ENCODE measurements around the gene RBM8A. TPM values are rescaled to one million over a fixed set of nuclear protein-coding genes. Genes with fewer than 3 reads are reported as not detected.

Gene RBM8A
- total RNA-seq, 3 donors from 2014 or later (not counting 1 experiment from before 2014, with no cell fraction given) = 172 to 204 (median 200) TPM

DNA sequence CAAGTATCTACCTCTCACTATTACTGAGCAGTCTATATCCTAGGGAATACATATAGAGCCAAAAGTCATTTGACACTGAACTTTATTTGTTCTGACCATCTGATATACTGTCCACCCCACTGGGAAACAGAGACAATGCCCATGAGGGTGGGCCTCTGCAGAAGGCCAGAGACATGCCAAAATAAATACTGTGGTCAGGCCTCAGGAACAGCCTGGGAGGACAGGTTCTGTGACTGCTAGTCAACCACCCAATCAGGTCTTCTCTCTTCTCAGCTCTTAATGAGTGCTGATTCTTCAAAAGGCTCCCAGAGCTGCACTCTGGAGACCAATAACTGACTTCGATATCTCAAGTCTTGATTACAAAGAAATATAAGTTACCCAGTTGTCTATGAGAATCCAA is 36.1 kb downstream of the RBM8A start:
- H3K27ac Mint-ChIP-seq = no peak overlapping the region
- no peaks in the 10 kb centered on the region for H3K4me1 Mint-ChIP-seq
- no peaks in the 10 kb centered on the region for H3K36me3 Mint-ChIP-seq
- WGBS (ENCODE audit: insufficient coverage) = no CpG with 5 or more reads among the region's 1 CpG
- DNase-seq (no peak), ATAC-seq (no peak)
- H3K27ac ChIP-seq (ENCODE audit: low read length) = no peak overlapping the region
- intact Hi-C loops (cut with micrococcal nuclease) = no loop called here
- no peaks in the 10 kb centered on the region for H3K36me3 ChIP-seq (ENCODE audit: control insufficient read depth, insufficient read depth, low read length)
- peaks cover 4% of the 10 kb centered on the region for H3K4me1 ChIP-seq (ENCODE audit: control insufficient read depth, insufficient read depth, low read length)
- H3K4me3 Mint-ChIP-seq = no peak overlapping the region
- H3K9me3 Mint-ChIP-seq = no peaks in the 10 kb centered on the region
- H3K27me3 ChIP-seq (ENCODE audit: control insufficient read depth, insufficient read depth, low read length) = no peaks in the 10 kb centered on the region
- no peaks in the 10 kb centered on the region for H3K27me3 Mint-ChIP-seq (ENCODE audit: low read depth in 2 of 2)
- no peak overlapping the region for H3K4me3 ChIP-seq (ENCODE audit: low read length)
- no peaks in the 10 kb centered on the region for H3K9me3 ChIP-seq (ENCODE audit: control insufficient read depth, insufficient read depth, low read length)
- TF ChIP-seq, protein P1, sequence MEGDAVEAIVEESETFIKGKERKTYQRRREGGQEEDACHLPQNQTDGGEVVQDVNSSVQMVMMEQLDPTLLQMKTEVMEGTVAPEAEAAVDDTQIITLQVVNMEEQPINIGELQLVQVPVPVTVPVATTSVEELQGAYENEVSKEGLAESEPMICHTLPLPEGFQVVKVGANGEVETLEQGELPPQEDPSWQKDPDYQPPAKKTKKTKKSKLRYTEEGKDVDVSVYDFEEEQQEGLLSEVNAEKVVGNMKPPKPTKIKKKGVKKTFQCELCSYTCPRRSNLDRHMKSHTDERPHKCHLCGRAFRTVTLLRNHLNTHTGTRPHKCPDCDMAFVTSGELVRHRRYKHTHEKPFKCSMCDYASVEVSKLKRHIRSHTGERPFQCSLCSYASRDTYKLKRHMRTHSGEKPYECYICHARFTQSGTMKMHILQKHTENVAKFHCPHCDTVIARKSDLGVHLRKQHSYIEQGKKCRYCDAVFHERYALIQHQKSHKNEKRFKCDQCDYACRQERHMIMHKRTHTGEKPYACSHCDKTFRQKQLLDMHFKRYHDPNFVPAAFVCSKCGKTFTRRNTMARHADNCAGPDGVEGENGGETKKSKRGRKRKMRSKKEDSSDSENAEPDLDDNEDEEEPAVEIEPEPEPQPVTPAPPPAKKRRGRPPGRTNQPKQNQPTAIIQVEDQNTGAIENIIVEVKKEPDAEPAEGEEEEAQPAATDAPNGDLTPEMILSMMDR (IDR thresholded peaks at IDR 0.05) = no peak

DNA sequence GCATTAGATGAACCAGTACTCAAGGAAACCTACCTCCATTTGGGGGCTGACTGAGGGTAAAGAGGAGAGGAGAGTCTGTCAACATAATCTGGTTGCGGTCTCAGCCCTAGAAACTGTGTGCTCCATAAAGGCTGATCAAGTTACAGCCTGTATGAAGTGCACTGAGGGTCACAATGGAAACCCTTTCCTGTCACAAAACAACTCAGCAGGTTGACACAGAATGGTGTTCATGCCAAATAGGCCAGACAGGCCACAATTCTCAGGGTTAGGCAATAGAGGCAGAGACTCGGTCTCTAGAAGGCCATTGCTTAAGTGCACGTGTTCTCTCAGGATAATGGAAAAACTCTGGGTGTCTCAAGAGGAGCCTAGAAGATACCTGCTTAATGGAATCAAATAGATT is 37.6 kb downstream of the RBM8A start:
- Histone ChIP-seq H3K27me3 (ENCODE audit: control insufficient read depth, insufficient read depth, low read length) (peaks cover 7% of the 10 kb centered on the region), H3K4me3 (ENCODE audit: low read length) (no peak overlapping the region), H3K4me1 (ENCODE audit: control insufficient read depth, insufficient read depth, low read length) (peaks cover 16% of the 10 kb centered on the region), H3K27ac (ENCODE audit: low read length) (no peak overlapping the region), H3K9me3 (ENCODE audit: control insufficient read depth, insufficient read depth, low read length) (no peaks in the 10 kb centered on the region), H3K36me3 (ENCODE audit: control insufficient read depth, insufficient read depth, low read length) (no peaks in the 10 kb centered on the region)
- TF ChIP-seq, protein P1 (IDR thresholded peaks at IDR 0.05) = no peak
- H3K4me3 Mint-ChIP-seq = no peak overlapping the region
- DNase-seq = no peak
- no peaks in the 10 kb centered on the region for H3K9me3 Mint-ChIP-seq
- ATAC-seq = no peak
- H3K36me3 Mint-ChIP-seq = no peaks in the 10 kb centered on the region
- intact Hi-C loops (cut with micrococcal nuclease) = no loop called here
- H3K27me3 Mint-ChIP-seq (ENCODE audit: low read depth in 2 of 2) = peaks cover 3 to 6% of the 10 kb centered on the region in 2 donors
- WGBS (ENCODE audit: insufficient coverage) = 91% methylated on average over 3 of the region's 3 CpGs
- peaks cover 4 to 10% of the 10 kb centered on the region in 2 donors for H3K4me1 Mint-ChIP-seq
- H3K27ac Mint-ChIP-seq = no peak overlapping the region

DNA sequence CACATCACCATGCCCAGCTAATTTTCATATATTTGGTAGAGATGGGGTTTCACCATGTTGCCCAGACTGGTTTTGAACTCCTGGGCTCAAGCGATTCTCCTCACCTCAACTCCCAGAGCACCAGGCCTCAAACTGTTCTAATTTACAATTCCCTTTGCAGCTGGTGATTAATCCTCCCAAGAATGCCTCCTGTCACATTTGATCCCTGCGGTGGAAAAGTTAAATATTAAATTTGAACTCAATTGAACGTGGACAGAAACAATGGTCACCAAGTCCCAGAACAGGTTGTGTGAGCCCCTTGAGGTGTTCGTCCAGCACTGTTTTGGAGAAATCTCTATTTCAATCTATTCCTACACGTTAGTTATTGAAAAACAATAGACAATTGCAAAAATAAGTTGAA is 39.7 kb downstream of the RBM8A start:
- WGBS (ENCODE audit: insufficient coverage) = 91% methylated on average over 5 of the region's 5 CpGs
- peaks cover 4 to 12% of the 10 kb centered on the region in 2 donors for H3K4me1 Mint-ChIP-seq

More for the DNA sequence above, 39.7 kb downstream of the RBM8A start:
- H3K27ac Mint-ChIP-seq = no peak overlapping the region
- intact Hi-C loops (cut with micrococcal nuclease) = no loop called here
- DNase-seq (no peak), ATAC-seq (no peak)
- no peak overlapping the region for H3K27ac ChIP-seq (ENCODE audit: low read length)
- no peaks in the 10 kb centered on the region for H3K9me3 Mint-ChIP-seq
- H3K27me3 ChIP-seq (ENCODE audit: control insufficient read depth, insufficient read depth, low read length) = peaks cover 11% of the 10 kb centered on the region
- peaks cover 10 to 15% of the 10 kb centered on the region in 2 donors for H3K27me3 Mint-ChIP-seq (ENCODE audit: low read depth in 2 of 2)
- H3K36me3 Mint-ChIP-seq = no peaks in the 10 kb centered on the region
- H3K4me3 Mint-ChIP-seq = peak overlapping the region; percentile 41
- H3K4me3 ChIP-seq (ENCODE audit: low read length) = no peak overlapping the region
- H3K36me3 ChIP-seq (ENCODE audit: control insufficient read depth, insufficient read depth, low read length) = no peaks in the 10 kb centered on the region
- TF ChIP-seq, protein P1 (IDR thresholded peaks at IDR 0.05) = no peak
- no peaks in the 10 kb centered on the region for H3K9me3 ChIP-seq (ENCODE audit: control insufficient read depth, insufficient read depth, low read length)
- peaks cover 16% of the 10 kb centered on the region for H3K4me1 ChIP-seq (ENCODE audit: control insufficient read depth, insufficient read depth, low read length)
